Measurements from ENCODE around the gene ZFPM1. TPM values are rescaled to one million over a fixed set of nuclear protein-coding genes. Genes with fewer than 3 reads are reported as not detected.

ZFPM1 gene
- total RNA-seq, 2 experiments from 2014 or later = 2.1 to 14.2 TPM

DNA sequence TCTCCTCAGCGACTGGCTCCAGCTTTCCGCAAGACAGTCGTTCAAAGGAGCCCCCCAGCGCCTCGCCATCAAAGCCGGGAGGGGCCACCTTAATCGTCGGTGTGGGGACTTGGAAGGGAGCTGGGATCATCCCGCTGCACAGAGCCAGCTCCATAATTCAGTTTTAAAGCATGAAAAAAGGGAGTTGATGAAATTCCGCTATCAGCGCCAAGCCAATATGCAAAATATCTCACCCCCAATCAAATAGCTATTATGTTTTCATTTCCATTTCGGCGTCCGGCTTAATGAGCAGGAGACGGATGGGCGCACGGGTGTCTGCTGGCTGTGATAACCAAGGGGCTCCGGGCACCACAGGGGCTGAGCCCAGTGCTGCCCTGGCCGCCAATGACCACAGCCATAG, 27.7 kb downstream of the ZFPM1 start:
- no peaks in the 10 kb centered on the region for H3K36me3 ChIP-seq (ENCODE audit: insufficient read depth, low read length)
- no TSS peak for BruUV-seq (replicated peaks)
- ChIA-PET CTCF (ENCODE audit: unreplicated experiment) (no interaction called here), POLR2A (interaction anchor here (0.7 kb wide), 1 partner anchor 29 kb away, joined by 3 read pairs; no protein-coding TSS in a partner anchor)
- H3K27ac ChIP-seq (ENCODE audit: low read depth, low read length, poor library complexity, severe bottlenecking) = peak overlapping the region; percentile 47
- DNase-seq (ENCODE audit: low spot score) = no peak
- H3K4me2 ChIP-seq (ENCODE audit: low read length) = peak overlapping the region; percentile 62
- no peak for TF ChIP-seq EZH2phosphoT487 (IDR thresholded peaks at IDR 0.05; ENCODE audit: borderline replicate concordance, low read depth, low read length)
- TF ChIP-seq, protein P1, sequence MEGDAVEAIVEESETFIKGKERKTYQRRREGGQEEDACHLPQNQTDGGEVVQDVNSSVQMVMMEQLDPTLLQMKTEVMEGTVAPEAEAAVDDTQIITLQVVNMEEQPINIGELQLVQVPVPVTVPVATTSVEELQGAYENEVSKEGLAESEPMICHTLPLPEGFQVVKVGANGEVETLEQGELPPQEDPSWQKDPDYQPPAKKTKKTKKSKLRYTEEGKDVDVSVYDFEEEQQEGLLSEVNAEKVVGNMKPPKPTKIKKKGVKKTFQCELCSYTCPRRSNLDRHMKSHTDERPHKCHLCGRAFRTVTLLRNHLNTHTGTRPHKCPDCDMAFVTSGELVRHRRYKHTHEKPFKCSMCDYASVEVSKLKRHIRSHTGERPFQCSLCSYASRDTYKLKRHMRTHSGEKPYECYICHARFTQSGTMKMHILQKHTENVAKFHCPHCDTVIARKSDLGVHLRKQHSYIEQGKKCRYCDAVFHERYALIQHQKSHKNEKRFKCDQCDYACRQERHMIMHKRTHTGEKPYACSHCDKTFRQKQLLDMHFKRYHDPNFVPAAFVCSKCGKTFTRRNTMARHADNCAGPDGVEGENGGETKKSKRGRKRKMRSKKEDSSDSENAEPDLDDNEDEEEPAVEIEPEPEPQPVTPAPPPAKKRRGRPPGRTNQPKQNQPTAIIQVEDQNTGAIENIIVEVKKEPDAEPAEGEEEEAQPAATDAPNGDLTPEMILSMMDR (conservative IDR thresholded peaks at IDR 0.05; ENCODE audit: low read length) = no peak
- H3K4me1 ChIP-seq (ENCODE audit: insufficient read depth, low read length, poor library complexity, severe bottlenecking) = peaks cover 54% of the 10 kb centered on the region
- no peaks in the 10 kb centered on the region for H3K9me3 ChIP-seq (ENCODE audit: low read length)
- no peak overlapping the region for H2AFZ ChIP-seq (ENCODE audit: low read length)
- peak overlapping the region; percentile 36 for H3K4me3 ChIP-seq (ENCODE audit: low read depth, low read length, poor library complexity, severe bottlenecking)
- no peaks in the 10 kb centered on the region for H3K79me2 ChIP-seq (ENCODE audit: insufficient read depth, low read depth, low read length)
- no peaks in the 10 kb centered on the region for H3K9me2 ChIP-seq (ENCODE audit: insufficient read depth, low read length)
- H4K20me1 ChIP-seq (ENCODE audit: insufficient read depth, low read length) = peaks cover 4% of the 10 kb centered on the region; the same call in 1 of the 2 replicates
- intact Hi-C loops (cut with micrococcal nuclease; ENCODE audit: unreplicated experiment) = loop anchor here (1.0 to 10.0 kb wide), 3 partner anchors 28 to 484 kb away; partner anchors contain the start of genes IL17C and ZFPM1

DNA sequence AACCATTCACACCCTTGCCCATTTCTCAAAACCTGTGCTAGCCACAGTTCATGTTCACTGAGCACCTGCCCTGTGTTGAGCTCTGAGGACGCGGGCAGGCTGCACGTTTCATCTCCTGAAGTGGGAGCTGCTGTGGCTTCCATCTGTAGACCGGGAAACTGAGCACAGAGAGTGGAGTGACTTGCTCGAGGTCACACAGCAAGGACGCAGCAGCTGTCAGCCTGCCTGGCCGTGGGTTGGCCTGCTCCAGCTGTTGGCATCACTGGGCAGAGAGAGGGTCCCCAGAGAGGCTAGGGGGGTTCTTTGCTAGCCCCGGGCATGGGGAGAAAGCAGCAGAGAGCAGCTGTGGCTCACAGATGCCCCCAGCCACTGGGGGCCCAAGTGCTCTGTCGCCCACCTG, 28.8 kb downstream of the ZFPM1 start:
- Histone ChIP-seq H3K4me3 (ENCODE audit: low read depth, low read length, poor library complexity, severe bottlenecking) (no peak overlapping the region), H3K9me2 (ENCODE audit: insufficient read depth, low read length) (no peaks in the 10 kb centered on the region), H4K20me1 (ENCODE audit: insufficient read depth, low read length) (peaks cover 4% of the 10 kb centered on the region; the same call in 1 of the 2 replicates), H3K36me3 (ENCODE audit: insufficient read depth, low read length) (no peaks in the 10 kb centered on the region), H3K9me3 (ENCODE audit: low read length) (no peaks in the 10 kb centered on the region), H3K4me1 (ENCODE audit: insufficient read depth, low read length, poor library complexity, severe bottlenecking) (peaks cover 54% of the 10 kb centered on the region), H3K4me2 (ENCODE audit: low read length) (no peak overlapping the region; the same call in 1 of the 2 replicates), H3K79me2 (ENCODE audit: insufficient read depth, low read depth, low read length) (no peaks in the 10 kb centered on the region), H3K27ac (ENCODE audit: low read depth, low read length, poor library complexity, severe bottlenecking) (peak overlapping the region; percentile 5), H2AFZ (ENCODE audit: low read length) (no peak overlapping the region)
- POLR2A ChIA-PET = interaction anchor here (0.6 to 1.5 kb wide), 2 partner anchors 29 to 1323 kb away, joined by 3 to 4 read pairs; partner anchors contain the start of gene ZFPM1
- no TSS peak for BruUV-seq (replicated peaks)
- CTCF ChIA-PET (ENCODE audit: unreplicated experiment) = no interaction called here
- peak; percentile 20 for DNase-seq (ENCODE audit: low spot score)
- intact Hi-C loops (cut with micrococcal nuclease; ENCODE audit: unreplicated experiment) = loop anchor here (5.0 to 10.0 kb wide), 2 partner anchors 155 to 483 kb away; partner anchors contain the start of gene IL17C
- TF ChIP-seq EZH2phosphoT487 (IDR thresholded peaks at IDR 0.05; ENCODE audit: borderline replicate concordance, low read depth, low read length) = no peak
- TF ChIP-seq, protein P1 (conservative IDR thresholded peaks at IDR 0.05; ENCODE audit: low read length) = no peak

Measured in OCI-LY7 (cell line).